Measurements from ENCODE around the gene PSME4. TPM values are rescaled to one million over a fixed set of nuclear protein-coding genes. Genes with fewer than 3 reads are reported as not detected.

Gene PSME4
- total RNA-seq, 4 donors from 2014 or later: 23.8 to 51.2 (median 34.2) TPM

DNA sequence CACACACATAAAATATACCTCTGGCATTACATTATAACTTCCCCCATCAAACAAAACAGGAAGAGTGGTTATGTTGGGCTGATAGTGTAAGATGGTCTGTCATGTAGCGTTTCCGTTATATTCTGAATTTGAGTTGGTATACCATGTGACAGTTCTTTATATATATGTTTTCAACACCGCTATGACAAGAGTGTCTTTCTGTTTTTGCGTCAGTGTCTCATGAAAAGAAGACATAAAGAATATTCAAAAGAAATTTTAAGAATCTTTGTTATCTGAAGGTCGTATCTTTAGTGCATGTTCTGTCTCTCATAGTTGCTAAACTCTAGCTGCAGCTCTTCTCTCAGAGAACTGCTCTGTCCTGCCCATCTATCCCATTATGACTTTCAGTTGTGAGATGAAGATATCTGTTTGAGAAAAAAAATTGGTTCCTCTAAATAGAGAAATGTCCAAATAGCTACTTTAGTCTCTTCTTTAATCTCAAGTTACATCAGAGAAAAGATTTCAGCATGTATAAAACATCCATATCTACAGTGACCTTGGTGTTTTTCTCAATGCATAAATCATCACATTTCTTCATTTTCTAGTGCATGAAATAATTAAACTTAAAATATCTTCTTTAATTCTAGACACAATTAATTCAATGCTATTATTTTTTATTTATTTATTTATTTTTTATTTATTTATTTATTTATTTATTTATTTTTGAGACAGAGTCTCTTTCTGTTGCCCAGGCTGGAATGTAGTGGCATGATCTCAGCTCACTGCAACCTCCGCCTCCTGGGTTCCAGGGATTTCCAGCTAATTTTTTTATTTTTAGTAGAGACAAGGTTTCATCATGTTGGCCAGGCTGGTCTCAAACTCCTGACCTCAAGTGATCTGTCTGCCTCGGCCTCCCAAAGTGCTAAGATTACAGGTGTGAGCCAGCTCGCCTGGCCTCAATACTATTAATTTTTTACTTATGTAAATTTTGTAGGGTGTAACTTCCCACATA lies 24.3 kb upstream of the PSME4 start:
- TF ChIP-seq CTCF (IDR thresholded peaks at IDR 0.05) (no peak), POLR2A (IDR thresholded peaks at IDR 0.05) (no peak)
- H3K4me1 ChIP-seq: no peaks in the 10 kb centered on the region
- no peak for DNase-seq
- H3K27me3 ChIP-seq: no peaks in the 10 kb centered on the region
- H3K4me3 ChIP-seq: no peak overlapping the region
- no peaks in the 10 kb centered on the region for H3K9me3 ChIP-seq
- H3K27ac ChIP-seq: peak overlapping the region in 3 of 4 donors; percentile 19 to 47 (median 34)
- H3K36me3 ChIP-seq: no peaks in the 10 kb centered on the region

DNA sequence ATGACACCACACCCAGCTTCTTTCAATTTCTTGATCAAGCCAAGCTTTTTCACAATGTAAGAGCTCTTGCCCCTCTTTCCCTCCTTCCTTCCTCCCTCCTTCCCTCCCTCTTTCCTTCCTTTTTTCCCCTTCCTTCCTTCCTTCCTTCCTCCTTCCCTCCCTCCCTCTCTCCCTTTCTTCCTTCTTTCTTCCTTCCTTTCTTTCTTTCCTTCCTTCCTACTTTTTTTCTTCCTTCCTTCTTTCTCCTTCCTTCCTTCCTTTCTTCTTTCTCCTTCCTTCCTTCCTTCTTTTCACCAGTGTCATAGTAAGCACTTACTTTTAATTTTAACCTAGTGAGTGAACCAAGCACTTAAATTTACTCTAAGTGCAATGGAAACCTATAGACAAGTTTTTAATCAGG lies 21.2 kb upstream of the PSME4 start:
- Histone ChIP-seq H3K36me3 (no peaks in the 10 kb centered on the region), H3K4me3 (no peak overlapping the region), H3K9me3 (no peaks in the 10 kb centered on the region), H3K27me3 (no peaks in the 10 kb centered on the region), H3K27ac (no peak overlapping the region), H3K4me1 (peaks cover 0 to 3% (median 0%) of the 10 kb centered on the region in 4 donors)
- DNase-seq: no peak
- no peak for TF ChIP-seq POLR2A (IDR thresholded peaks at IDR 0.05)
- no peak for TF ChIP-seq CTCF (IDR thresholded peaks at IDR 0.05)

DNA sequence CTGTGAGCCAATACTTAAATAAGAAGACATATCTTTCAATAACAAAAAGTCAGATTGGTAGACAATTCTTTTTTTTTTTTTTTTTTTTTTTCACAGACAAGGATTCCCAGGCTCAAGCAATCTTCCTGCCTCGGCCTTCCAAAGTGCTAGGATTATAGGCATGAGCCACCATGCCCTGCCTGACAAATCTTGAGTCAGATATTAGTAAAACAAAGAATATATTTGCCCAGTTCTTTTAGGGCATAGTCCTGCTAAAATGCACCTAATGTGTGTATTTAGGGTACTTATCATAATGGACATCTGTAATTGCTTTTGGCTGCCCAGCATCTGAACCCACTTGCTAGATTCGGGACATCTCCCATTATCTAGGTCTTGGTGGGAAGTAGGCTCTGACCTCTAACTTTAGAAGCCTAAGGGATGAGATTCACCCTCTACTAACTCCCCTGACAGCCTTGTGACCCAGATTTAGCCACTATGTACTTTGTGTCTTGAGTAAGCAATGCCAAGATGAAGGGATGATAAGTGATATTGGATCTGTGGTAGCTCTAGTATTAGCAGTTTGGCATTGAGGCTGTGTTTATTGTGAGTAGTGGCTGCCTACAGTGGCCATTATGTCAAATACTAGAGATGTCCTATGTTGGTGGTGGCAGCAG lies 18.5 kb upstream of the PSME4 start:
- Histone ChIP-seq H3K4me3 (no peak overlapping the region), H3K36me3 (no peaks in the 10 kb centered on the region), H3K9me3 (no peaks in the 10 kb centered on the region), H3K4me1 (peaks cover 0 to 6% (median 0%) of the 10 kb centered on the region in 4 donors), H3K27me3 (no peaks in the 10 kb centered on the region), H3K27ac (no peak overlapping the region)
- no peak for DNase-seq
- no peak for TF ChIP-seq CTCF (IDR thresholded peaks at IDR 0.05)
- no peak for TF ChIP-seq POLR2A (IDR thresholded peaks at IDR 0.05)

GRCh38 chr2:53987336-53987921 lies 16.6 kb upstream of the PSME4 start:
- no peaks in the 10 kb centered on the region for H3K9me3 ChIP-seq
- DNase-seq: no peak
- H3K27ac ChIP-seq: no peak overlapping the region
- no peaks in the 10 kb centered on the region for H3K27me3 ChIP-seq
- H3K4me3 ChIP-seq: no peak overlapping the region
- H3K36me3 ChIP-seq: peaks cover 0 to 6% (median 0%) of the 10 kb centered on the region in 3 donors
- H3K4me1 ChIP-seq: peaks cover 0 to 6% (median 0%) of the 10 kb centered on the region in 4 donors
- TF ChIP-seq CTCF (IDR thresholded peaks at IDR 0.05) (no peak), POLR2A (IDR thresholded peaks at IDR 0.05) (no peak)

DNA sequence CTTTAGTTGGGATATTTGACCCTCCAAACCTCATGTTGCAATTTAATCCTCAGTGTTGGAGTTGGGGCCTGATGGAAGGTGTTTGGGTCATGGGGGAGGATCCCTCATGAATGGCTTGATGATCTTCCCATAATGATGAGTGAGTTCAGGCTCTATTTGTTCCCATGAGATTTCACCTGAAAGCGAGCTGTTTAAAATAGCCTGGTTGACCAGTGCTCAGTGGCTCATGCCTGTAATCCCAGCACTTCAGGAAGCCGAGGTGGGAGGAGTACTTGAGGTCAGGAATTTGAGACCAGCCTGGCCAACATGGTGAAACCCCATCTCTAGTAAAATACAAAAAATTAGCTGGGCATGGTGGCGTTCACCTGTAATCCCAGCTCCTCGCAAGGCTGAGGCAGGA lies 14.9 kb upstream of the PSME4 start:
- no peak for TF ChIP-seq CTCF (IDR thresholded peaks at IDR 0.05)
- no peak for TF ChIP-seq POLR2A (IDR thresholded peaks at IDR 0.05)
- no peak overlapping the region for H3K27ac ChIP-seq
- peaks cover 0 to 6% (median 0%) of the 10 kb centered on the region in 3 donors for H3K36me3 ChIP-seq
- no peaks in the 10 kb centered on the region for H3K9me3 ChIP-seq
- H3K4me3 ChIP-seq: no peak overlapping the region
- peaks cover 0 to 6% (median 0%) of the 10 kb centered on the region in 4 donors for H3K4me1 ChIP-seq
- DNase-seq: no peak
- H3K27me3 ChIP-seq: no peaks in the 10 kb centered on the region

Data from Peyer's patch (tissue), 4 donors.